ENCODE data around the gene PRR7. TPM values are rescaled to one million over a fixed set of nuclear protein-coding genes. Genes with fewer than 3 reads are reported as not detected.

PRR7 gene
- total RNA-seq, 2 donors from 2014 or later: 3.9 to 5.0 TPM

- TF ChIP-seq CTCF (IDR thresholded peaks at IDR 0.05): no peak
- H3K4me3 ChIP-seq: no peak overlapping the region
- H3K9ac ChIP-seq (ENCODE audit: low read depth in 2 of 2, low read length in 2 of 2): no peak overlapping the region
- H3K4me1 ChIP-seq: no peaks in the 10 kb centered on the region
- DNase-seq: no peak
- no peaks in the 10 kb centered on the region for H3K9me3 ChIP-seq
- intact Hi-C loops (cut with DNase I): no loop called here
- no peak overlapping the region for H3K27ac ChIP-seq
- no peaks in the 10 kb centered on the region for H3K36me3 ChIP-seq
- no peaks in the 10 kb centered on the region for H3K27me3 ChIP-seq
These were observed 18.4 kb downstream of the PRR7 start for GRCh38 chr5:177465044-177465443.

- intact Hi-C loops (cut with DNase I): no loop called here
- no peaks in the 10 kb centered on the region for H3K9me3 ChIP-seq
- H3K27me3 ChIP-seq: no peaks in the 10 kb centered on the region
- H3K9ac ChIP-seq (ENCODE audit: low read depth in 2 of 2, low read length in 2 of 2): no peak overlapping the region
- no peak for DNase-seq
- H3K27ac ChIP-seq: no peak overlapping the region
- no peaks in the 10 kb centered on the region for H3K36me3 ChIP-seq
- no peaks in the 10 kb centered on the region for H3K4me1 ChIP-seq
- H3K4me3 ChIP-seq: no peak overlapping the region
- TF ChIP-seq CTCF (IDR thresholded peaks at IDR 0.05): no peak
These were observed 20.2 kb downstream of the PRR7 start for GRCh38 chr5:177466861-177467260.

- Histone ChIP-seq H3K27me3 (peaks cover under 1% of the 10 kb centered on the region), H3K4me1 (peaks cover 5% of the 10 kb centered on the region), H3K4me3 (no peak overlapping the region), H3K9me3 (no peaks in the 10 kb centered on the region), H3K36me3 (no peaks in the 10 kb centered on the region), H3K9ac (ENCODE audit: low read depth in 2 of 2, low read length in 2 of 2) (no peak overlapping the region), H3K27ac (no peak overlapping the region)
- intact Hi-C loops (cut with DNase I): no loop called here
- no peak for DNase-seq
- no peak for TF ChIP-seq CTCF (IDR thresholded peaks at IDR 0.05)
These were observed 20.8 kb downstream of the PRR7 start for GRCh38 chr5:177467436-177467835.

- Histone ChIP-seq H3K4me3 (no peak overlapping the region), H3K9ac (ENCODE audit: low read depth in 2 of 2, low read length in 2 of 2) (no peak overlapping the region), H3K36me3 (no peaks in the 10 kb centered on the region), H3K9me3 (no peaks in the 10 kb centered on the region), H3K27ac (no peak overlapping the region), H3K4me1 (peaks cover 9% of the 10 kb centered on the region), H3K27me3 (peaks cover 3% of the 10 kb centered on the region)
- DNase-seq: no peak
- no peak for TF ChIP-seq CTCF (IDR thresholded peaks at IDR 0.05)
- intact Hi-C loops (cut with DNase I): no loop called here
These were observed 21.7 kb downstream of the PRR7 start for GRCh38 chr5:177468329-177468684.

GRCh38 chr5:177468685-177469628 is 22.3 kb downstream of the PRR7 start:
- intact Hi-C loops (cut with DNase I): no loop called here
- no peak for TF ChIP-seq CTCF (IDR thresholded peaks at IDR 0.05)
- DNase-seq: no peak
- Histone ChIP-seq H3K27ac (no peak overlapping the region), H3K4me1 (peaks cover 9% of the 10 kb centered on the region), H3K27me3 (peaks cover 3% of the 10 kb centered on the region), H3K36me3 (no peaks in the 10 kb centered on the region), H3K9ac (ENCODE audit: low read depth in 2 of 2, low read length in 2 of 2) (no peak overlapping the region), H3K4me3 (no peak overlapping the region), H3K9me3 (no peaks in the 10 kb centered on the region)

Measured in colonic mucosa (tissue), 4 donors.